Stimulated activated CD4-positive, alpha-beta T cell treated with anti-CD3 and anti-CD28 coated beads, Interleukin-15, amount 100 ng/mL, for 1 hour (primary cell): ENCODE measurements around the gene C17orf78.
A peak's percentile ranks its signal among the peaks of the same experiment; 100 is the strongest.
"Not testable (repeated sequence)": the region's sequence is repeated elsewhere in the genome, so short reads cannot be mapped to it uniquely, and the experiment has no call there.

Experiments used
- DNase-seq, 2 donors: peaks; one replicate each; pipeline ENCODE4 v3.0.0-alpha.2; 2020; ENCODE audit warnings: low read depth in 1 of 2, low spot score in 1 of 2

The C17orf78 gene

GRCh38 chr17:37385474-37385990, 9.7 kb downstream of the C17orf78 start:
- no peak for DNase-seq

GRCh38 chr17:37386462-37386861, 10.7 kb downstream of the C17orf78 start:
- no peak for DNase-seq

DNA sequence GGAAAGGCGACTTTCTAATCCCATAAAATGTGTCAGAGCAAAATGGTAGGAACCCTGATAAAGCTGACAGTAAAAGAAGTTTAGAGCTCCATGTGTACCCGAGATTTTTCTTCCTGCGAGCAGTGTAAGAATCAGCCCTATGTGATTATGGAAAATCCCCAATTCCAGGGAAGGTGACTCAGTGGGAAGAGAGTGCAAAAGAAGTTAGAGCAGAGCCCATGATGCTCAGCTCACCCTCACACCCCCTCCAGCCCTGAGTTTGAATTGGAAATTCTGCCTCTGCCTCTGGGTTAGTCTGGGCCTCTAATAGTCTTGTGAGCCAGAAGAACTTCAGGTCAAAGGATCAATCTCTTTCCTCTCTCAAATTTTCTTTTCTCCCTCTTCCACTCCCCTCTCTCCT, 12.5 kb downstream of the C17orf78 start:
- no peak for DNase-seq

DNA sequence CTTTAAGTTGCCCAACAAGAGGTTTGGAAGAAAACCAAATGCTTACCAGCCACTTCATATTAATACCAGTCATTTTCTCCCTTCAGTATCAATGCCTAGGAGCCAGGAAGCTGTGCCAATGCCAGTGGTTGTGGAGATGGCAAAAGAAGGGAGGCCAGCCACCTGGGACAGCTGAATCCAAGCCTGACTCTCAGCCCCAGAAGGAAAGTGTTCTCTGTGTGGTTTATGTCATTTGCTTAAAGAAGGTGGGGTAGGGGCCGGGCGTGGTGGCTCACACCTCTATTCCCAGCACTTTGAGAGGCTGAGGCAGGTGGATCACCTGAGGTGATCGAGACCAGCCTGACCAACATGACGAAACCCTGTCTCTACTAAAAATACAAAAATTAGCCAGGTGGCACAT, 13.4 kb downstream of the C17orf78 start:
- no peak for DNase-seq

GRCh38 chr17:37391146-37391545, 15.4 kb downstream of the C17orf78 start:
- DNase-seq, result no peak

GRCh38 chr17:37392024-37392590, 16.3 kb downstream of the C17orf78 start:
- DNase-seq, result no peak

DNA sequence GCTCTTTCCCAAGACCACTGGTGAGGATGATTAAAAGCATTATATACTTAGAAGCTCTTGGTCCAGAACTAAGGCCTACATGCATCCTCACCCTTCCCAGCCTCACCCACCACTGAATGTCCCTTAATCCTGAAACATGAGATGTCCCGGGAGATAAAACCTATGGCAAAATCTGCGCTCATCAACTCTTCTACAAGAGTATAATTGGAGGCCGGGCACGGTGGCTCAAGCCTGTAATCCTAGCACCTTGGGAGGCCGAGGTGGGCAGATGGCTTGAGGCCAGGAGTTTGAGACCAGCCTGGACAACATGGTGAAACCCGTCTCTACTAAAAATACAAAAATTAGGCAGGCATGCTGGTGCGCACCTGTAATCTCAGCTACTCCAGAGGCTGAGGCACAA, 17.6 kb downstream of the C17orf78 start:
- no peak for DNase-seq

- no peak for DNase-seq
These were observed 23.5 kb downstream of the C17orf78 start for GRCh38 chr17:37399265-37399803.

DNA sequence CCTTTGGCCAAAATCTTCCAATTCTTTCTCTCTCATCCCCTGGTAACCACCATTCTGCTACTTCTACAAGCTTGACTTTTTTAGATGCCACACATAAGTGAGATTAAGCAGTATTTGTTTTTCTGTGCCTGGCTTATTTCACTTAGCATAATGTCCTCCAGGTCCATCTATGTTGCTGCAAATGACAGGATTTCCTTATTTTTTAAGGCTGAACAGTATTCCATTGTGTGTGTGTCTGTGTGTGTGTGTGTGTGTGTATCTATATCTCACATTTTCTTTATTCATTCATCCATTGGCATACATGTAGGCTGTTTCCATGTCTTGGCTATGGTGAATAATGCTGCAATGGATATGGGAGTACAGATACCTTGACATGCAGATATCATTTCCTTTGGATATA, 24.7 kb downstream of the C17orf78 start:
- DNase-seq, result no peak

DNA sequence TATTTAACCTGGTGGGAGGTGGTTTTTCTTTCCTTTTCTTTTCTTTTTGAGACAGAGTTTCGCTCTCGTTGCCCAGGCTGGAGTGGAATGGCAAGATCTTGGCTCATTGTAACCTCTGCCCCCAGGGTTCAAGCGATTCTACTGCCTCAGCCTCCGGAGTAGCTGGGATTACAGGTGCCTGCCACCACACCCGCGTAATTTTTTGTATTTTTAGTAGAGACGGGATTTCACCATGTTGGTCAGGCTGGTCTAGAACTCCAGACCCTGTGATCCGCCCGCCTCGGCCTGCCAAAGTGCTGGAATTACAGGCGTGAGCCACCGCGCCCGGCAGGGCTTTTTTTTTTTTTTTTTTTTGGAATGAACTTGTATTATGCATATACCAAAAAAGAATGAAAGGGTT, 29.7 kb downstream of the C17orf78 start:
- not testable (repeated sequence) for DNase-seq

DNA sequence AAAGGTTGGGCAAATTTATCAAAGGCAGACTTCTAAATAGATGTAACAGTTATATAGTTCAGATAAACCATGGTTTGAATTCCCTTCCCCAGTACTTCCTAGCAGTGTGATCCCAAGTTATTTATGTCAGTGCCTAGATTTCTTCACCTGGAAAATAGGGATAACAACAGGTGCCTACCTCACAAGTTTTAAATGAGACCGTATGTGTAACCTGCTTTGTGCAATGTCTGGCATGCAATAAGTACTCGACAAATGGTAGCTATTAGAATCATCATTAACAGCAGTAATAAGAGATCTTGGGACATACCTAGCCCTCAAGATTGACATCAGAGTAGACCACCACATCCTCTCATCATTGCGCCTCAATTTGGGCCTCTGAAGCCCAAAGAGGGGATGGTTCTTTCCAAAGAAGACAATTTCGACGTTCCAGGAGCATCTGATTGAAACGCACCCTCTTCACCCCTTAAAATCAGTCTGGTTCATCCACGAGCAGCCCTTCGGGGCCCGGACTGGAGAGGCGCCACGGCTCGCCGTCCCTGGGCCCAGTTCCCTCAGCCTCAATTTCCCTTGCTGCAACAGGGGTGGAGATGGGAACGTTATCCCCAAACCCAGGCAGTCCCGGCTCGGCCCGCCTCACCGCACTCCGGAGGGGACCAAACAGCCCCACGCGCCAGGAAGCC, 30.3 kb downstream of the C17orf78 start:
- no peak for DNase-seq

DNA sequence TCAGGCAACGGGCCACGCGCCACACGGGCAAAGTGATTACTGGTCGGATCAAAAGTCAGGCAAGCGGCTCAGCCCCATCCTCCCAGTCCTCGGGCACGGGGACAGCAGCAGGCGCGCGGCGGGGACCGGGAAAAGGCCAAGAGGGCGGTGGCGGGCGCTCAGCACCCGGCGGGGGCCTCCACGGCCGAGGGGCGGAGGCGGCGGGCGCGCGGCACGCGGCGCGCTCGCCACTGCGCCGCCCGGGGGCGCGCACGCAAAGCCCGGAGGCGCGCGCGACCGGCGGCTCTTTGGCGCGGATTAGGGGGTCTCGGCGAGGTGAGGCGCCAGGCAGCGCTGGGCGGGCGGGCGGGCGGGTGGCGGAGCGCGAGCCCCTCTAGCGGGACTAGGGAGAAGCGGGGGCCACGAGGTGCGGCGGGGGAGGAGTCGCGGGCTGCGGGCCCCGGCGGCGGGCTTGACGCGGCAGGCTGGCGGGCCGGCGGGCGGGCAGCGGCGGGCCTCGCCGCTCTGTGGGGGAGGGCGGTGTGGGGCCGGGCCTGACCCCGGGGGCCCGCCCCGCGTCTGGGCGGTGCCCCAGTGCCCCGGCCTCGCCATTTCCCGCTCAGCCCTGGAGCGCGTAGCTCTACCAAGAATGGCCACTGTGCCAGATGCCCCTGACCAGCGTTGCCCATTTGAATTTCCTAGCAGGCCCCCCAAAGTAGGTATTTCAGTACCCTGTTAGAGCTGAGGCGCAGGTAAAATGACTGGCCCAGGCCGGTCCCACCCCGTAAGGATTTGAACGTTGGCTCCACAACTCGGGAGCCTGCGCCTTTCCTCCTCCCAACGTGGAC, 31.1 kb downstream of the C17orf78 start, which contains the start of the genes ACACA and TADA2A:
ACACA (minus strand) TSS at position 202 of the 827 bp plus-strand sequence. CDS start 537 bp downstream, outside the sequence.
TADA2A (plus strand) TSS at position 252 of the 827 bp plus-strand sequence. CDS start 4,480 bp downstream, outside the sequence.
- DNase-seq, result peak; percentile 51 to 74

GRCh38 chr17:37408145-37408479, 32.3 kb downstream of the C17orf78 start:
- not testable (repeated sequence) for DNase-seq

DNA sequence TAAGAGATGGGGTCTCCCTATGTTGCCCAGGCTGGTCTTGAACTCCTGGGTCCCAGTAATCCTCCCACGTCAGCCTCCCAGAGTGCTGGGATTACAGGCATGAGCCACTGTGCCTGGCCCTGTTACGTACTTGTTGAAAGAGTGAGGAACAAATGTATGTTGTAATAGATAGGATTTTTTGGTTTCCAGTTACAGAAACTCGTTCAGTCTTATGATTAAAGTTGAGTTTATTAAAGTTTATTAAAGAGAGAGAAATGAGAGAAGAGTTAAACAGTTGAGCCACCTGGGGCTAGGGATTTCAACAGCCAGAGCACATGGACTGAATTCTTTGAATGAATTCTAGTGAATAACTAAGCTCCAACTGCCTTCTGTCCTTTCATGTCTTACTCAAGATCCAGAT, 34.6 kb downstream of the C17orf78 start:
- no peak for DNase-seq

GRCh38 chr17:37413875-37414519, 38.2 kb downstream of the C17orf78 start:
- DNase-seq, result no peak

- no peak for DNase-seq
These were observed 42.1 kb downstream of the C17orf78 start for GRCh38 chr17:37417852-37418251.

DNA sequence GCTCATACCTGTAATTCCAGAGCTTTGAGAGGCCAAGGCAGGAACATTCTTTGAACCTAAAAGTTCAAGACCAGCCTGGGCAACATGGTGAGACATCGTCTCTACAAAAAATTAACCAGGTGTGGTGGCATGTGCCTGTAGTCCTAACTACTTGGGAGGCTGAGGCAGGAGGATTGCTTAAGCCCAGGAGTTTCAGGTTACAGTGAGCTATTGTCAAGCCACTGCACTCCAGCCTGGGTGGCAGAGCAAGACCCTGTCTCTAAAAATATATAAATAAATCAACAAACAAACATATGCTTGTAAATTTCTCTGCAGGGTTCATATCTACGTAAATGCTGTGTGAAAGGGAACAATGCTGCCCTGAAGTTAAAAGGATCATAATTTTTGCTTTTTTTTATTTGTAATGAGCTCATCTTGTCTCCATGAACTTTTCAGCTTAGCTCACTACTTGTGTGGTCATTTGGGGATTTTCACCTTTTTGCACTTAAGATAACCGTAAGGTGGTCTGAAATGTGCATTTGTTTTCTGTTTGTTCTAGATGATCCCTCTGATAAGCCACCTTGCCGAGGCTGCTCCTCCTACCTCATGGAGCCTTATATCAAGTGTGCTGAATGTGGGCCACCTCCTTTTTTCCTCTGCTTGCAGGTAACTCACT, 47.3 kb downstream of the C17orf78 start:
- DNase-seq, result no peak

DNA sequence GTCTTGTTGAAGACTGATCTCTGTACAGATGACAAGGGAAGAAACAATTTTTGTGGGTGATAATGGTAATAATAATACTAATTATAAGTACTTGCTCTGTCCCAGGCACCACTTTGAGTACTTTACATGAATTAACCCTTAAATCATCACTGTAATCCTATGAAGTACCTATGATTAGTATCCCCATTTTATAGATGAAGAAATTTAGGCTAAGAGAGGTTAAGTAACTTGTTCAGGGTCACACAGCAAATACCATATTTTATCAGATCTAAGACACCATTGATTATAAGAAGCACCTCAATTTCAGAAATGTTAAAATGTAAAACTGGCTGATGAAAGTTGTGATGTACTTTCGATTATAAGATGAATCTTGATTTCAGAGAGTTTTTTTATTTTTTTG, 49.5 kb downstream of the C17orf78 start:
- DNase-seq, result no peak

DNA sequence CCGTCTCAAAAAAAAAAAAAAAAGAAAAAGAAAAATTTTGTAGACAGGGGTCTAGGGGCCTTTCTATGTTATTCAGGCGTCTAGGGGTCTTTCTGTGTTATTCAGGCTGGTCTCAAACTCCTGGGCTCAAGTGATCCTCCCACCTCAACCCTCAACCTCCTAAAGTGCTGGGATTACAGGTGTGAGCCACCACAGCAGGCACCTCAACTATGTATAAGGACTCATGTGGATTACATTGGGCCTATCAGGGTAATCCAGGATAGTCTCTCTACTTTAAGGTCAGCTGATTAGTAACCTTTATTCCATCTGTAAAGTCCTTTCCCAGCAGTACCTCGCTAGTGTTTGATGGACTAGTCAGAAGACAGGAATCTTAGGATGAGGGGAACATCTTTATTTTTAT, 53.3 kb downstream of the C17orf78 start:
- DNase-seq, result no peak

- no peak for DNase-seq
These were observed 53.7 kb downstream of the C17orf78 start for GRCh38 chr17:37429453-37429852.
